HL-60 (cell line): ENCODE results near the gene MFAP1.
"Not testable (repeated sequence)": the region's sequence is repeated elsewhere in the genome, so short reads cannot be mapped to it uniquely, and the experiment has no call there.

Source experiments
- CTCF ChIP-seq: IDR thresholded peaks from one replicate; pipeline ENCODE4 v1.5.1; 2011; ENCODE audit warnings: low read length, control low read depth, inconsistent platforms; ENCODE audit not compliant: insufficient read depth
- POLR2AphosphoS5 ChIP-seq: IDR thresholded peaks from 2 replicates; pipeline ENCODE4 v1.6.1; 2012; ENCODE audit warnings: low read depth

- not testable (repeated sequence) for TF ChIP-seq CTCF, POLR2AphosphoS5
These were observed 7.1 kb upstream of the MFAP1 start for GRCh38 chr15:43831519-43832052.
